NCI-H1930 (cell line): ENCODE data around the gene TGM3.
A peak's percentile ranks its signal among the peaks of the same experiment; 100 is the strongest.

Source experiments
- DNase-seq, 2 experiments: peaks; one replicate each; lab custom pipeline; 2025; lab: John Stamatoyannopoulos, UW

The TGM3 gene

GRCh38 chr20:2380601-2381000 is 84.8 kb downstream of the TGM3 start, which contains the start of gene TGM6:
Gene TGM6, plus strand, starts transcription at chr20:2380901. Its CDS starts 68 bp downstream, at chr20:2380969.
- DNase-seq, result no peak

- DNase-seq, result no peak
Observed at GRCh38 chr20:2381303-2381702, 85.5 kb downstream of the TGM3 start.

- DNase-seq, result no peak
Observed at GRCh38 chr20:2382833-2383232, 87.0 kb downstream of the TGM3 start.

- no peak for DNase-seq
Observed at GRCh38 chr20:2385026-2385425, 89.2 kb downstream of the TGM3 start.

- DNase-seq, result no peak
Observed at GRCh38 chr20:2385496-2385895, 89.7 kb downstream of the TGM3 start.

- no peak for DNase-seq
Observed at GRCh38 chr20:2386516-2387179, 90.8 kb downstream of the TGM3 start.

- peak in 1 of 2 experiments; percentile 3 for DNase-seq
Observed at GRCh38 chr20:2387180-2387577, 91.4 kb downstream of the TGM3 start.

GRCh38 chr20:2387580-2387979 is 91.8 kb downstream of the TGM3 start:
- DNase-seq, result no peak
